Kidney epithelial cell (primary cell): ENCODE results near the gene HIC1. TPM values are rescaled to one million over a fixed set of nuclear protein-coding genes. Genes with fewer than 3 reads are reported as not detected.

Experiments
- DNase-seq: peaks from one replicate; pipeline ENCODE4 v3.0.0-alpha.2; 2010; ENCODE audit warnings: low read depth
- H3K27me3 ChIP-seq: 2 replicates; pipeline ENCODE4 v1.6.0; 2011; ENCODE audit warnings: low read length; ENCODE audit not compliant: control insufficient read depth, insufficient read depth
- H3K36me3 ChIP-seq: 2 replicates; pipeline ENCODE4 v1.5.1; 2011; ENCODE audit warnings: low read length; ENCODE audit not compliant: control insufficient read depth, insufficient read depth
- H3K4me3 ChIP-seq: 2 replicates; pipeline ENCODE4 v1.5.1; 2011; ENCODE audit warnings: low read depth, mild to moderate bottlenecking, control low read depth, low read length
- CTCF ChIP-seq: IDR thresholded peaks from 2 replicates; pipeline ENCODE4 v1.5.1; 2011; ENCODE audit warnings: mild to moderate bottlenecking, moderate library complexity, low read length, control low read depth, inconsistent platforms; ENCODE audit not compliant: insufficient read depth, poor library complexity, severe bottlenecking
- total RNA-seq: library from RNA; depleted of rRNA; stranded (reverse); fragments of >200 nt; gene quantifications from 2 replicates; pipeline ENCODE4 v1.2.3, GENCODE V29; 2015

HIC1 gene
- total RNA-seq, 1 donor from 2014 or later, result 11.9 TPM

GRCh38 chr17:2051933-2052559, 2.9 kb upstream of the HIC1 start:
- no peak for TF ChIP-seq CTCF
- peaks cover 26% of the 10 kb centered on the region for H3K27me3 ChIP-seq
- H3K4me3 ChIP-seq, result no peak overlapping the region
- DNase-seq, result no peak
- H3K36me3 ChIP-seq, result no peaks in the 10 kb centered on the region

- Histone ChIP-seq H3K27me3 (peaks cover 37% of the 10 kb centered on the region), H3K36me3 (no peaks in the 10 kb centered on the region), H3K4me3 (peak overlapping the region; percentile 39)
- TF ChIP-seq CTCF, result peak; percentile 61
- no peak for DNase-seq
Measured at GRCh38 chr17:2053380-2054261, 1.3 kb upstream of the HIC1 start.

- peak overlapping the region; percentile 39 for H3K4me3 ChIP-seq
- TF ChIP-seq CTCF, result no peak
- no peak for DNase-seq
- peaks cover 37% of the 10 kb centered on the region for H3K27me3 ChIP-seq
- H3K36me3 ChIP-seq, result no peaks in the 10 kb centered on the region
Measured at GRCh38 chr17:2054262-2054511, 716 bp upstream of the HIC1 start.

GRCh38 chr17:2055292-2056205, 646 bp downstream of the HIC1 start:
- peaks cover 37% of the 10 kb centered on the region for H3K27me3 ChIP-seq
- no peaks in the 10 kb centered on the region for H3K36me3 ChIP-seq
- TF ChIP-seq CTCF, result no peak
- no peak for DNase-seq
- H3K4me3 ChIP-seq, result peak overlapping the region; percentile 47

- Histone ChIP-seq H3K4me3 (peak overlapping the region; percentile 47), H3K27me3 (peaks cover 28% of the 10 kb centered on the region), H3K36me3 (peaks cover 1% of the 10 kb centered on the region)
- DNase-seq, result no peak
- no peak for TF ChIP-seq CTCF
Measured at GRCh38 chr17:2056206-2057174, 1.6 kb downstream of the HIC1 start.
